ENCODE data around the gene LLGL2.

DNA sequence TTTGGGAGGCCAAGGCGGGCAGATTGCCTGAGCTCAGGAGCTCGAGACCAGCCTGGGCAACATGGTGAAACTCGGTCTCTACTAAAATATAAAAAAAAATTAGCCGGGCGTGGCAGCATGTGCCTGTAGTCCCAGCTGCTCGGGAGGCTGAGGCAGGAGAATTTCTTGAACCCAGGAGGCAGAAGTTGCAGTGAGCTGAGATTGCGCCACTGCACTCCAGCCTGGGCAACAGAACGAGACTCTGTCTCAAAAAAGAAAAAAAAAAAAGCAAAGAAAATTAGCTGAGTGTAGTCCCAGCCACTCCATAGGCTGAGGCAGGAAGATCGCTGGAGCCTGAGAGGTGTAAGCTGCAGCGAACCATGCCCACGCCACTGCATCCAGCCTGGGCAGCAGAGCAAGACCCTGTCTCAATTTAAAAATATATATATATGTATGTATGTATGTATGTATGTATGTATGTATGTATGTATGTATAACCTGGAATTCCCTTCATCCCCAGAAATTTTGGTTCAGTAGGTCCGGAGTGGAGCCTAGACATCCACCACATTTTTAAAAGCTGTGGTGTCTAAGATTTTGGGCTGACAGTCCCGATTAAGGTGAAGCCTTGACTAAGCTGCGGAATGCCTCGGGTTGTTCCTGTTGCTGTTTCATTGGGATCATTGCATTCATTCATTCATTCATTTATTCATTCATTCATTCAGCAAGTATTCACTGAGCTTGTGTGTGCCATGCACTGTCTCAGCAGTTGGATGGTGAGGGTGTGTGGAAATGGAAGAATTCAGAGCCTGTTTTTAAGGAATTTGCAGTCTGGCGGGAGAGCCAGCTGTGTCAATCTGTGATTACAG lies 43.2 kb upstream of the LLGL2 start:
- TF ChIP-seq POLR2A (IDR thresholded peaks at IDR 0.05; ENCODE audit: extremely low read depth, insufficient read length) = no peak
- TF ChIP-seq, protein P1, sequence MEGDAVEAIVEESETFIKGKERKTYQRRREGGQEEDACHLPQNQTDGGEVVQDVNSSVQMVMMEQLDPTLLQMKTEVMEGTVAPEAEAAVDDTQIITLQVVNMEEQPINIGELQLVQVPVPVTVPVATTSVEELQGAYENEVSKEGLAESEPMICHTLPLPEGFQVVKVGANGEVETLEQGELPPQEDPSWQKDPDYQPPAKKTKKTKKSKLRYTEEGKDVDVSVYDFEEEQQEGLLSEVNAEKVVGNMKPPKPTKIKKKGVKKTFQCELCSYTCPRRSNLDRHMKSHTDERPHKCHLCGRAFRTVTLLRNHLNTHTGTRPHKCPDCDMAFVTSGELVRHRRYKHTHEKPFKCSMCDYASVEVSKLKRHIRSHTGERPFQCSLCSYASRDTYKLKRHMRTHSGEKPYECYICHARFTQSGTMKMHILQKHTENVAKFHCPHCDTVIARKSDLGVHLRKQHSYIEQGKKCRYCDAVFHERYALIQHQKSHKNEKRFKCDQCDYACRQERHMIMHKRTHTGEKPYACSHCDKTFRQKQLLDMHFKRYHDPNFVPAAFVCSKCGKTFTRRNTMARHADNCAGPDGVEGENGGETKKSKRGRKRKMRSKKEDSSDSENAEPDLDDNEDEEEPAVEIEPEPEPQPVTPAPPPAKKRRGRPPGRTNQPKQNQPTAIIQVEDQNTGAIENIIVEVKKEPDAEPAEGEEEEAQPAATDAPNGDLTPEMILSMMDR (IDR thresholded peaks at IDR 0.05; ENCODE audit: low read depth, low read length) = no peak
- TF ChIP-seq, protein P2, sequence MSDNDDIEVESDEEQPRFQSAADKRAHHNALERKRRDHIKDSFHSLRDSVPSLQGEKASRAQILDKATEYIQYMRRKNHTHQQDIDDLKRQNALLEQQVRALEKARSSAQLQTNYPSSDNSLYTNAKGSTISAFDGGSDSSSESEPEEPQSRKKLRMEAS (IDR thresholded peaks at IDR 0.05; ENCODE audit: low read depth, low read length) = no peak
- TF ChIP-seq MYC (IDR thresholded peaks at IDR 0.05; ENCODE audit: low read depth, low read length) = no peak

Measured in NB4 (cell line).